H1 (cell line): ENCODE results near the gene EXOSC6.
"Not testable (repeated sequence)": the region's sequence is repeated elsewhere in the genome, so short reads cannot be mapped to it uniquely, and the experiment has no call there.

Experiments used
- BRCA1 ChIP-seq: IDR thresholded peaks from 2 replicates; pipeline ENCODE4 v1.6.1; 2012; ENCODE audit warnings: low read depth, low read length, improper control_type of control experiment
- CTCF ChIP-seq, 3 experiments: IDR thresholded peaks; 1 replicate in 2 of 3; 2 replicates in 1 of 3; pipeline versions ENCODE4 v1.5.1 to v1.6.1; 2011; ENCODE audit warnings: low read length in 3 of 3, mild to moderate bottlenecking in 3 of 3, inconsistent platforms in 2 of 3, low read depth in 1 of 3, moderate library complexity in 1 of 3; ENCODE audit not compliant: insufficient read depth in 1 of 3; ENCODE audit errors: control extremely low read depth in 1 of 3
- GABPA ChIP-seq: IDR thresholded peaks from 2 replicates; pipeline ENCODE4 v1.6.1; 2011; ENCODE audit warnings: mild to moderate bottlenecking, low read length, moderate library complexity, borderline replicate concordance; ENCODE audit not compliant: insufficient read depth
- HDAC6 ChIP-seq: IDR thresholded peaks from one replicate; pipeline ENCODE4 v1.7.1; 2012; ENCODE audit warnings: low read depth, mild to moderate bottlenecking, inconsistent platforms, low read length, moderate library complexity
- MAX ChIP-seq: IDR thresholded peaks from 2 replicates; pipeline ENCODE4 v1.6.1; 2012; ENCODE audit warnings: inconsistent platforms
- POLR2A ChIP-seq, 2 experiments: IDR thresholded peaks; 1 replicate in 1 of 2; 2 replicates in 1 of 2; pipeline ENCODE4 v1.6.1; 2011; ENCODE audit warnings: low read depth in 2 of 2, low read length in 2 of 2, mild to moderate bottlenecking in 2 of 2; ENCODE audit errors: control extremely low read depth in 1 of 2
- POLR2AphosphoS5 ChIP-seq: IDR thresholded peaks from 2 replicates; pipeline ENCODE4 v1.6.1; 2011; ENCODE audit warnings: low read depth, low read length
- RNF2 ChIP-seq: fragments of 200-900, 300-1000 bp; sonication (generic); IDR thresholded peaks from 2 replicates; pipeline ENCODE4 v1.7.1; 2016; ENCODE audit warnings: borderline replicate concordance, low read depth, mild to moderate bottlenecking, antibody characterized with exemption, low read length; ENCODE audit not compliant: poor library complexity, severe bottlenecking; ENCODE audit errors: missing control alignments
- TAF1 ChIP-seq: IDR thresholded peaks from 2 replicates; pipeline ENCODE4 v1.6.1; 2011; ENCODE audit warnings: mild to moderate bottlenecking, low read depth, low read length
- ZNF274 ChIP-seq: IDR thresholded peaks from 2 replicates; pipeline ENCODE4 v1.7.0; 2012; ENCODE audit warnings: low read length, borderline replicate concordance; ENCODE audit errors: extremely low read depth

GRCh38 chr16:70206382-70206781, 45.4 kb downstream of the EXOSC6 start:
- TF ChIP-seq CTCF (IDR thresholded peaks at IDR 0.05; ENCODE audit: control extremely low read depth in 1 of 3, insufficient read depth in 1 of 3, low read depth in 1 of 3, low read length in 3 of 3); ZNF274; TAF1; BRCA1; RNF2; POLR2A (IDR thresholded peaks at IDR 0.05; ENCODE audit: control extremely low read depth in 1 of 2, low read depth in 2 of 2, low read length in 2 of 2); GABPA; POLR2AphosphoS5; HDAC6; MAX: not testable (repeated sequence)
